Measurements from ENCODE around the gene KLF13. TPM values are rescaled to one million over a fixed set of nuclear protein-coding genes. Genes with fewer than 3 reads are reported as not detected.

Gene KLF13
- total RNA-seq, 3 donors from 2014 or later (not counting 1 experiment from before 2014, with no cell fraction given): 277 to 328 (median 300) TPM

DNA sequence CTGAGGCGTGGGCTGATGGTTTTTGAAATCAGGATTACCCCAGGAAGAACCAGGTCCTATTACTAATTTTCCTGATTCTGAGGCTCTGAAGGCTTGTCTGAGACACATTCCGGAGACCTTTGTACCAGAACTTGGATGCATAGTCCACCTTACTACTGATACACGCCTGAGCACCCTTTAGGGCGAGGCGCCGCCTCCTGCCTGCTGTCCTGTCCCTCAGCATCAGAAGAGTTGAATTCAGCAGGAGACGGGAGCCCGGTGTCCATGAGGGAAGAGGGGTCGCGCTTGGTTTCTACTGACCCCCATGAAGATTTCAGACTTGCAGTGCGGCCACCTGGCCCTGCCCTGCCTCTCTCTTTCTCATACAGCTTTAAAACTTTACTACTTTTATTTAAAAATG lies 49.9 kb downstream of the KLF13 start:
- no peak overlapping the region for H3K4me3 ChIP-seq (ENCODE audit: low read length)
- 94% methylated on average over 10 of the region's 11 CpGs for WGBS (ENCODE audit: insufficient coverage)
- no peak overlapping the region for H3K27ac ChIP-seq (ENCODE audit: low read length)
- no peak for DNase-seq
- H3K36me3 Mint-ChIP-seq: no peaks in the 10 kb centered on the region
- no peaks in the 10 kb centered on the region for H3K9me3 Mint-ChIP-seq
- peak overlapping the region; percentile 68 to 88 for H3K27ac Mint-ChIP-seq
- no peaks in the 10 kb centered on the region for H3K27me3 Mint-ChIP-seq (ENCODE audit: low read depth in 2 of 2)
- no peak for TF ChIP-seq CTCF (IDR thresholded peaks at IDR 0.05)
- H3K9me3 ChIP-seq (ENCODE audit: control insufficient read depth, insufficient read depth, low read length): no peaks in the 10 kb centered on the region
- H3K4me1 ChIP-seq (ENCODE audit: control insufficient read depth, insufficient read depth, low read length): peaks cover 74% of the 10 kb centered on the region
- H3K4me3 Mint-ChIP-seq: peak overlapping the region; percentile 13
- no peaks in the 10 kb centered on the region for H3K27me3 ChIP-seq (ENCODE audit: control insufficient read depth, insufficient read depth, low read length)
- no peak for ATAC-seq
- peaks cover 67% of the 10 kb centered on the region for H3K36me3 ChIP-seq (ENCODE audit: control insufficient read depth, insufficient read depth, low read length)
- intact Hi-C loops (cut with micrococcal nuclease): no loop called here
- peaks cover 46 to 79% of the 10 kb centered on the region in 2 donors for H3K4me1 Mint-ChIP-seq

DNA sequence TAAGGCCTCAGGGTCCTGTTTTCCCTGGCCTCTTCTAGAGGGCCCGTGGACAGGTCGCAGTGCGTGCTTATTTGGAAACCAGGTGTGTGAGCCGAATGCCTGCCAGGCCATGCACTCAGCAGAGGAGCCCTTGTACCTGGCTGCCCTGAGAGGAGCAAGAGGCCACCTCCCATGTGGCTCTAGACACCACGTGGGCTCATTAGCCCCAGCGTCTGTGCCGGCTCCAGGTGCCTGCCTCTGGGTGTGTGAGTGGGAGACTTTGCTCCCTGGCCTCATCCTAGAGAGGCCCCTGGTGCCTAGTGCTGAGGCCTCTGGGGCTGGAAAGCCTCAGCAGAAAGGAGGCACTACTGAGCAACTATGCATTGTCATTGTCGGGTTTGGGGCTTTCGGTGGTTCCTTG lies 50.4 kb downstream of the KLF13 start:
- no peak for TF ChIP-seq CTCF (IDR thresholded peaks at IDR 0.05)
- H3K9me3 Mint-ChIP-seq: no peaks in the 10 kb centered on the region
- no peak for DNase-seq
- intact Hi-C loops (cut with micrococcal nuclease): no loop called here
- H3K4me1 Mint-ChIP-seq: peaks cover 50 to 79% of the 10 kb centered on the region in 2 donors
- peak in 2 of 3 donors; percentile 9 to 13 for ATAC-seq
- H3K4me3 ChIP-seq (ENCODE audit: low read length): no peak overlapping the region
- H3K27me3 Mint-ChIP-seq (ENCODE audit: low read depth in 2 of 2): no peaks in the 10 kb centered on the region
- 86% methylated on average over 9 of the region's 9 CpGs for WGBS (ENCODE audit: insufficient coverage)
- H3K36me3 Mint-ChIP-seq: no peaks in the 10 kb centered on the region
- H3K4me1 ChIP-seq (ENCODE audit: control insufficient read depth, insufficient read depth, low read length): peaks cover 69% of the 10 kb centered on the region
- H3K27me3 ChIP-seq (ENCODE audit: control insufficient read depth, insufficient read depth, low read length): no peaks in the 10 kb centered on the region
- H3K4me3 Mint-ChIP-seq: no peak overlapping the region
- H3K36me3 ChIP-seq (ENCODE audit: control insufficient read depth, insufficient read depth, low read length): peaks cover 70% of the 10 kb centered on the region
- no peaks in the 10 kb centered on the region for H3K9me3 ChIP-seq (ENCODE audit: control insufficient read depth, insufficient read depth, low read length)
- H3K27ac ChIP-seq (ENCODE audit: low read length): no peak overlapping the region
- H3K27ac Mint-ChIP-seq: peak overlapping the region; percentile 68 to 80

DNA sequence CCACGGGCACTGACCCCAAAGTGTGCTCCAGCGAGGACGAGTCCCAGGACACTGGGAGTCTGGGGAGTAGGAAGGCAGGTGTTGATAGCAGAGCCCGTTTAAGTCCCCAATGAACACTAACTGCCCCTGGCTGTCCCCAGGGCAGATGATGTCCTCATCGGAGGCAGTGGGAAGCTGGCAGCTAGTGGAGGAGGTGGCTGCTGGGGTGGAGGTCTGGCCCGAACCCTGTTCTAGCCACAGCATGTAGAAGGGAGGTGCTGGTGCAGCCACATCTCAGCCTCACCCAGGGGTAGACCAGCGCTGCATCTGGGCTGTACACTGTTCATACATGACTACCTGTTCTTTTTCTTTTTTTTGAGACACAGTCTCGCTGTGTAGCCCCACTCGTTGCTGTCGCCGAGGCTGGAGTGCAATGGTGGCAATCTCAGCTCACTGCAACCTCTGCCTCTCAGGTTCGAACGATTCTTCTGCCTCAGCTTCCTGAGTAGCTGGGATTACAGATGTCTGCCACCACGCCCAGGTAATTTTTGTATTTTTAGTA lies 51.8 kb downstream of the KLF13 start:
- no peak for TF ChIP-seq CTCF (IDR thresholded peaks at IDR 0.05)
- H3K36me3 ChIP-seq (ENCODE audit: control insufficient read depth, insufficient read depth, low read length): peaks cover 57% of the 10 kb centered on the region
- H3K9me3 ChIP-seq (ENCODE audit: control insufficient read depth, insufficient read depth, low read length): no peaks in the 10 kb centered on the region
- intact Hi-C loops (cut with micrococcal nuclease): no loop called here
- no peak overlapping the region for H3K4me3 ChIP-seq (ENCODE audit: low read length)
- Mint-ChIP-seq H3K4me3 (peak overlapping the region; percentile 35), H3K9me3 (no peaks in the 10 kb centered on the region), H3K27ac (peak overlapping the region; percentile 80 to 88), H3K36me3 (no peaks in the 10 kb centered on the region), H3K4me1 (peaks cover 60 to 76% of the 10 kb centered on the region in 2 donors), H3K27me3 (ENCODE audit: low read depth in 2 of 2) (no peaks in the 10 kb centered on the region)
- DNase-seq (no peak), ATAC-seq (peak in 1 of 3 donors; percentile 32)
- 64% methylated on average over 14 of the region's 14 CpGs for WGBS (ENCODE audit: insufficient coverage)
- peak overlapping the region; percentile 46 for H3K27ac ChIP-seq (ENCODE audit: low read length)
- peaks cover 57% of the 10 kb centered on the region for H3K4me1 ChIP-seq (ENCODE audit: control insufficient read depth, insufficient read depth, low read length)
- no peaks in the 10 kb centered on the region for H3K27me3 ChIP-seq (ENCODE audit: control insufficient read depth, insufficient read depth, low read length)

DNA sequence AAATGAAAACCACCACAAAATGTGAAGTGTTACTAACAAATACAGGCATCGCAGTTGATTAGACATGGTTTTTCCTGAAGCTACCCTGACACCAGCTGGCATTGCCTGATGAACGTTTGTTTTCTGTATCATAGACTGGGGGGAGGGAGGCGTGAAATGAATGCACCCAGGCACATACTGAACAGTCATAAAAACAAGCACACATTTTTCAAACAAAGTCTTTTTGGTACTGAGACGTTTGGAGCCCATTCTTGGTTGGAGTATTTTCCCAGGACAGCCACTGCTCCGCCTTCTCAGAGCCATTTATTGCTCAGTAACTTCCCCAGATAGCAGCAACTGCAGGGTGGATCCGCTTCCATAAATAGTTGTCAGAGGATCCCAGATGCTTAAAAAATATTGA lies 52.4 kb downstream of the KLF13 start:
- H3K36me3 ChIP-seq (ENCODE audit: control insufficient read depth, insufficient read depth, low read length): peaks cover 53% of the 10 kb centered on the region
- peaks cover 60 to 72% of the 10 kb centered on the region in 2 donors for H3K4me1 Mint-ChIP-seq
- 59% methylated on average over 6 of the region's 6 CpGs for WGBS (ENCODE audit: insufficient coverage)

More for the DNA sequence above, 52.4 kb downstream of the KLF13 start:
- TF ChIP-seq CTCF (IDR thresholded peaks at IDR 0.05): no peak
- Mint-ChIP-seq H3K27ac (peak overlapping the region; percentile 80 to 88), H3K4me3 (peak overlapping the region; percentile 35), H3K27me3 (ENCODE audit: low read depth in 2 of 2) (no peaks in the 10 kb centered on the region), H3K9me3 (no peaks in the 10 kb centered on the region), H3K36me3 (no peaks in the 10 kb centered on the region)
- ATAC-seq (peak; percentile 48 to 71 (median 52)), DNase-seq (peak in 1 of 2 donors; percentile 43)
- H3K4me3 ChIP-seq (ENCODE audit: low read length): no peak overlapping the region
- H3K9me3 ChIP-seq (ENCODE audit: control insufficient read depth, insufficient read depth, low read length): no peaks in the 10 kb centered on the region
- H3K27ac ChIP-seq (ENCODE audit: low read length): peak overlapping the region; percentile 46
- no peaks in the 10 kb centered on the region for H3K27me3 ChIP-seq (ENCODE audit: control insufficient read depth, insufficient read depth, low read length)
- peaks cover 51% of the 10 kb centered on the region for H3K4me1 ChIP-seq (ENCODE audit: control insufficient read depth, insufficient read depth, low read length)
- intact Hi-C loops (cut with micrococcal nuclease): no loop called here

All from natural killer cell (primary cell).